TTC549 (cell line): ENCODE data around the gene IL10.

Experiments
- FAIRE-seq: peaks from 2 replicates; lab custom pipeline; 2012; peaks lifted over from hg19 to GRCh38; lab: Jason Lieb, UNC

IL10 gene

DNA sequence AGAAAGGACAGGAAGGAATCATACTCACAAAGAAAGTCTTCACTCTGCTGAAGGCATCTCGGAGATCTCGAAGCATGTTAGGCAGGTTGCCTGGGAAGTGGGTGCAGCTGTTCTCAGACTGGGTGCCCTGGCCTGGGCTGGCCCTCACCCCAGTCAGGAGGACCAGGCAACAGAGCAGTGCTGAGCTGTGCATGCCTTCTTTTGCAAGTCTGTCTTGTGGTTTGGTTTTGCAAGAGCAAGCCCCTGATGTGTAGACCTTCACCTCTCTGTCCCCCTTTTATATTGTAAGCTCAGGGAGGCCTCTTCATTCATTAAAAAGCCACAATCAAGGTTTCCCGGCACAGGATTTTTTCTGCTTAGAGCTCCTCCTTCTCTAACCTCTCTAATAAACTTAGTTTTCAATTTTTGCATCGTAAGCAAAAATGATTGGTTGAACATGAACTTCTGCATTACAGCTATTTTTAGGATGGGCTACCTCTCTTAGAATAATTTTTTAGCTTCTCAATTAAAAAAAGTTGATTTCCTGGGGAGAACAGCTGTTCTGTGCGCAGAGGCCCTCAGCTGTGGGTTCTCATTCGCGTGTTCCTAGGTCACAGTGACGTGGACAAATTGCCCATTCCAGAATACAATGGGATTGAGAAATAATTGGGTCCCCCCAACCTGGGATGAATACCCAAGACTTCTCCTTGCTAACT, at the start of gene IL10:
Gene IL10, minus strand, starts transcription at position 252 of the 695 bp plus-strand sequence. Its CDS starts 59 bp downstream, at position 193.
- FAIRE-seq, result no peak

- FAIRE-seq, result no peak
Measured at GRCh38 chr1:206821493-206821892, 49.2 kb upstream of the IL10 start.

GRCh38 chr1:206816390-206817287, 44.3 kb upstream of the IL10 start:
- FAIRE-seq, result peak; percentile 3

- FAIRE-seq, result no peak
Measured at GRCh38 chr1:206814716-206815341, 42.5 kb upstream of the IL10 start.

DNA sequence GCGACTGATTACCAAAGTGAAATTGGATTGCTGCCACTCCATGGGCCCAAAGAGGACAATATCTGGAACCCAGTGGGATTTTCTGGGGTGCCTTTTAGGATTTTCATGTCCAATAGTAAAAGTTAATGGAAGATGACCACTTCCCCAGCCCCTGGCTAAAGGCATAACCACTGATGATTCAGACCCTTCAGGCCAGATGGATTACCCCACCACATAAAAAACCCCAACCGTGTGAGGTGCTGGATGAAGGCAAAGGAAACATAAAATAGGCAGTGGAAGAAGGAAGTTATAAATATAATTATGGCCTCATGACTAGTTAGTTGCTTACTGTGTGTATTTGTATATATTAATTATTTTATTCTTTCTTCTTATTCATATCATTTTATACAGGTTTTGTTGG, 40.2 kb upstream of the IL10 start:
- FAIRE-seq, result no peak

DNA sequence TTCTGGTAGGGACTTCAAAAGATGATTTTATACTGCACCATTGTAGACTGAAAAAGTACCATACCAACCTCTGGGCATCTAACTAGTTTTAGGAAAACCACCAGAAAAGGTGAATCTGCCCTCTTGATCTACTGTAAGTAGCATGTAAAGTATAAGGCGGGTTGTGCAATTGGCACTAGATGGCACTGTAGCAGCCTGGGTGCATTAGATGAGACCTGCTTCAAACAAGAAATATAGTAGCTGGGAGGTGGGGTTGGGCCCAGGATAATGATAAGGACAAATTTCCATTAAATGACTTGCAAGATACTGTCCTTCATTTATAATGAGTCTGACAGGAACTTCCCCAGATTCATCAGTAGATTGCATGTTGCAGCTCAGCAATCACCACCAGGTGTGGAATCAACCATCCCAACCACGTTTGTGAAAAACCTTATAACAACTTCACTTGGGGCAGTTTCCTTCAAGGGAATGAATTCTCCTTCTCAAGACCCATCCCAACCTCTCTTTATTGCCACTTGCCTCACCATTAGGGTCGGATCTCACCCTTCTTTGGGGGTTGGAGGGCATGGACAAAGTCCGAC, 37.3 kb upstream of the IL10 start:
- no peak for FAIRE-seq

DNA sequence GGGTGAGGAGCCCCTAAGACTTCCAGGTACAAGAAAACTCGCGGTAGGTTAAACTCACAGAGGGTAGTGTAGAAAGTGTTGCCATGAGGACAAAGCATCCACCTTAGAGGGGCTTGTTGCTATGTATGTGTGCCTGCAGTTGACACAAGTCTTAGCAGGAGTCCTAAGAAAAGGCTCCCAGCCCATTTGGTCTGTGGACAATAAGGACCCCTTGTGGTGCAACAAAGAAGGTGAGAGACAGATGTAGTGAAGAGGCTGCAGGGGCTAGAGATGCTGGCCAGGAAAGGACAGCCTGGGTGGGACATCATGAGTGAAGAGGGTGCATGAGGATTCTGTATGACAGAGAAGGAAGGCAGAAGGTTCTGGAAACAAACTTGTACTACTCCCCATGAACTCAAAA, 36.3 kb upstream of the IL10 start:
- FAIRE-seq, result no peak

GRCh38 chr1:206805357-206805756, 33.1 kb upstream of the IL10 start:
- no peak for FAIRE-seq

GRCh38 chr1:206804156-206804737, 32.0 kb upstream of the IL10 start:
- no peak for FAIRE-seq

DNA sequence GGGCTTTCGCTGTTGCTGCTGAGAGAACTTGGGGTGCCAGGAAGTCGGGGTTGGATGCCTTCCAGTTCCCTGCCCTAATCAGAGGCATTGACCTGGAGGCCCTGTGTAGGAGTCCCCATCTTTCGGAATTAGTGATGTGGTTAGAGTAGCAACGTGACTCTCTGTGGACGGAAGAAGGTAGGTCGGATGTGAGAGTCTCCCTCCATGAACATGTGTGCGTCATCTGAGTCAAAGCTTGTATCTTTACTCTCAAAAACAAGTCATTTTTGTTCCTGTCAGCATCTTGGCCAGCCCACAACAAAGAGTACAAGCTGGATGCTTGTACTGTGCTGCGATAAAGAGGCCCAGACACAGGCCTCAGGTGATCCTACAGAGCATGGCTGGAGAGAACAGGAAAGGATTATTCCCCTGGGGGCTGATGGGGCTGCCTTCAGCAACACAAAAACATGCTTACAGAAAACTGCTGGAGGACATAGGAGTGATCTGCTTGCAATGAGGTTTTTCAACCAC, 31.0 kb upstream of the IL10 start:
- FAIRE-seq, result no peak

- no peak for FAIRE-seq
Measured at GRCh38 chr1:206802401-206802800, 30.1 kb upstream of the IL10 start.

- no peak for FAIRE-seq
Measured at GRCh38 chr1:206801467-206801866, 29.2 kb upstream of the IL10 start.

DNA sequence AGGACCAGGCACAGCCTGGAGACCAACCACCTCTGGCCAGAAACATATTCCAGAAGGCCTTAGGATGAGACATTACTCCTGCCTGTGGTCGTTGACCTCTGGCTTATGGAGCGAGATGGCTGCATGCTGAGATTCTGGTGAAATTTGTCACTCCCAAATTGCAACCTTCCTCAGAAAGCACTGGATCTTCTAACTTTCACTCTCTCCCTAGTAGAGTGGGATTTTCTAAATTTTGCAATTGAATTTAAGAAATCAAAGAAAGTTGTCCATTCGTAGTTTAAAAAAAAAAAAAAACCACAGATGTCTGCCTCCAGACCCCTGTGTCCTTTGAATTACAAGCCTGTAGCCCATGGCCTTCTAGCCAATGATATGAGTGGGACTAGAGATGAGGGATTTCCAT, 28.6 kb upstream of the IL10 start:
- FAIRE-seq, result no peak

DNA sequence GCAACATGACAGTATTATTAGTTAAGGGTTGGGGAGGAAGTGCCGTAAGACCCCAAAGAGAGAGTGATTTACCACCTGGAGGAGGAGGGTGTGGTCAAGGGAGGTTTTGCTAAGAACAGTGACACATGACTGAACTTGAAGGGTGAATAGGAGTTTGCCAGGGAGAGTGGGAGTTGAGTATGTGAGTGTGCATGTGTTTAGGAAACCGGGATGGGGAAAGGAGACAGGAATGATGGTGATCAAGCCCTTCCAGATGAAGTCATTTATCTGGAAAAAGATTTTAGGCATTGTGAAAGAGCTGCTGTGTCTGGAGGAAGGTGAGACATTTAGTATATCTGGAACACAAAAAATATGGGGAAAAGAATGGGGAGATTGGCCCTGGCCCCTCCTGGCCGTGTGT, 28.1 kb upstream of the IL10 start:
- no peak for FAIRE-seq

GRCh38 chr1:206799311-206799710, 27.0 kb upstream of the IL10 start:
- FAIRE-seq, result no peak

GRCh38 chr1:206798384-206798996, 26.2 kb upstream of the IL10 start:
- no peak for FAIRE-seq

DNA sequence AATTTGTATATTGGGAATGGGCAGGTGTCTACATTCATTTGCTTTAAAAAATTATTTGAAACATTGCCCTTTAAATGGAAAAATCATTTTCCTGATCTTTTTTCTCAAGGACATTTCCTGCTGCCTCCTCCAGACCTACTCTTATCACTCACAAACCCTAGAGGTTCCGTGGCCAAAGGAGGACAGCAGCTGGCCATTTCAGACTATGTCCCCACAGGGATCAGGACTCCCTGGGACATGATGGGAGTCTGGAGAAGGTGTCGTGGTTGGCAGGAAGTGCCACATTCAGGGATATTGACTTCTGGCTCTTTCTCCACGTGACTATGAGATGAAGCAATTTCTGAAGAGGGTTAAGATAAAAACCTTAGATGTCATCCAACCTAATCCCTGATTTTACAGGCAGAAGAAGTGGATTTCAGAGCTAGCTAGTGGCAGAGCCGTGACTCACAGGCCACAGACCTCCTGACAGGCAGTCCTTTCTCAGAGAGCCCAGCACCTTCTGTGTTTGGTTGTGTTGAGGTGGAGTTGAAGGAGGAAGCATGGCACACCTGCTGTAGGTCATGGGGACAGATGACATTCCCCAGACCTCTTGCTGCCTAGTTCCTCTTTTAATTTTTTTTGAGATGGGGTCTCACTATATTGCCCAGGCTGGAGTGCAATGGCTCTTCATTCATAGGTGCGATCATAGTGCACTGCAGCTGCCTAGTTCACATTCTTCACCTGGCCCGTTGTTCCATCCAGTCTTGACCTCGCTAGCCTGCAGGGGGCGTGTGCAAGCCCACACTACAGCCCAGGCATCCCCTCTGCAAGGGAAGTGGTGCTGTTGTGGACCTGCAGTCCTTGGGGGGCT, 25.5 kb upstream of the IL10 start:
- FAIRE-seq, result no peak

DNA sequence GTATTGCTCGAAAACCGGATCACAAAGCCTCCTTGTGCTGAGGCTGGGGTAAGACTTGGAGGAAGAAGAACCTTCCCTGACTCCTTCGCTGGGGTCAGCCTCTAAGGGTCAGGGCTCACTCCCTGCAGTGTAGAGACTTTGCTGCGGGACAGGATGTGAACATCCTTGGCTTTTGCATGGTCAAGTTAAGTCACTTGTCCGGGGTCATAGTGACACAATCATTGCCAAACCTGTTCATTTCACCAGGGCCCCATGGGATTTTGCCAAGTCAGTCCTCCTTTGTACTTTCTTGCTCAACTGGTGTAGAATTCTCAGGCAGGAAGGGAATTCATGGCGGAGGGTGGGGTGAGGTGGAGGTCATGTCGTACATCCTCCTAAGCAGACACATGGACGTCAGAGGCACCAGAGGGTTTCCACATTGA, 24.7 kb upstream of the IL10 start:
- no peak for FAIRE-seq

GRCh38 chr1:206796116-206796515, 23.8 kb upstream of the IL10 start:
- no peak for FAIRE-seq

DNA sequence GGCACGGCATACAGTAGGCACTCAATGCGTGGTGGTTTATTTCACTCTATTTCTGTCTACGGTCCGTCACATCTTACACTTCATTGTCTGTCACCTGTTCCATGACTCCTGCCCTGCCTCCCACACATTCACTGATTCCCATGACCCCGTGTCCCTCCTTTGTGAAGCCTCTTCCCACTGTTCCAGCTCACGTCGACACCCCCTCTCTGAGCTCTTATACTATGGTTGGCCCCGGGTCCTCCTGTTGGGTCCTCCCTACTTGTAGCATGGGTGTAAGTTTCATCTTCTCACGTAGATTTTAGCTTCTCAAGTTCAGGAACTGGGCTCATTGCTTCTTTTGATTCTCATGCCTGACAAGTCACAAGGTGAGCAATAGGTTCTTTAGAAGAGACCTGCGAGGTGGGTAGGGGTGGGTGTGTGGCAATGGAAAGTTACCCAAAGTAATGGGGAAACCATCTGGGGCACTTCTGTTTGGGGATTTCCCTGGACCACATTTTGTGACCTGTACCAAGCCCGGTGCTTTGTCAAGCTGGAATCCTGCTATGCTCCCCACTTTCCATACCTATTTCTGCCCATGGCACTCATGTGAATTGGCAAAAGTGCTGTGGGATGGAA, 22.1 kb upstream of the IL10 start:
- no peak for FAIRE-seq
